CD4-positive, alpha-beta T cell treated with Interferon alpha-2 for 1 hour (primary cell): ENCODE measurements around the gene NRP1.

Experiments
- DNase-seq, 2 donors: peaks; one replicate each; pipeline ENCODE4 v3.0.0-alpha.2; 2020 to 2022

The NRP1 gene

GRCh38 chr10:33256458-33256857 lies 78.0 kb downstream of the NRP1 start:
- DNase-seq, result no peak

- DNase-seq, result no peak
Observed at GRCh38 chr10:33254556-33255160, 79.8 kb downstream of the NRP1 start.

- no peak for DNase-seq
Observed at GRCh38 chr10:33253411-33253810, 81.1 kb downstream of the NRP1 start.

- no peak for DNase-seq
Observed at GRCh38 chr10:33252794-33253203, 81.7 kb downstream of the NRP1 start.

GRCh38 chr10:33252324-33252723 lies 82.1 kb downstream of the NRP1 start:
- DNase-seq, result no peak

- DNase-seq, result no peak
Observed at GRCh38 chr10:33249659-33250345, 84.7 kb downstream of the NRP1 start.

GRCh38 chr10:33249137-33249536 lies 85.3 kb downstream of the NRP1 start:
- no peak for DNase-seq

- DNase-seq, result peak; percentile 25 to 68
Observed at GRCh38 chr10:33248638-33249037, 85.8 kb downstream of the NRP1 start.

GRCh38 chr10:33247221-33247922 lies 87.1 kb downstream of the NRP1 start:
- DNase-seq, result no peak

GRCh38 chr10:33245343-33245742 lies 89.1 kb downstream of the NRP1 start:
- DNase-seq, result no peak

GRCh38 chr10:33244354-33244967 lies 90.0 kb downstream of the NRP1 start:
- no peak for DNase-seq

- no peak for DNase-seq
Observed at GRCh38 chr10:33243703-33244102, 90.8 kb downstream of the NRP1 start.

GRCh38 chr10:33242931-33243330 lies 91.5 kb downstream of the NRP1 start:
- DNase-seq, result no peak

- DNase-seq, result no peak
Observed at GRCh38 chr10:33241351-33241750, 93.1 kb downstream of the NRP1 start.

- DNase-seq, result no peak
Observed at GRCh38 chr10:33240931-33241330, 93.5 kb downstream of the NRP1 start.

GRCh38 chr10:33240258-33240657 lies 94.2 kb downstream of the NRP1 start:
- no peak for DNase-seq

GRCh38 chr10:33239257-33239656 lies 95.2 kb downstream of the NRP1 start:
- DNase-seq, result no peak

- no peak for DNase-seq
Observed at GRCh38 chr10:33238643-33239042, 95.8 kb downstream of the NRP1 start.

GRCh38 chr10:33237736-33238624 lies 96.5 kb downstream of the NRP1 start:
- no peak for DNase-seq

- no peak for DNase-seq
Observed at GRCh38 chr10:33236916-33237315, 97.6 kb downstream of the NRP1 start.

GRCh38 chr10:33235951-33236350 lies 98.5 kb downstream of the NRP1 start:
- DNase-seq, result no peak

- no peak for DNase-seq
Observed at GRCh38 chr10:33235251-33235884, 99.1 kb downstream of the NRP1 start.
